NAMALWA (cell line): Measurements from ENCODE around the gene GPR162.

Experiments used
- DNase-seq: peaks from one replicate; pipeline ENCODE4 v3.0.0-alpha.2; 2015; ENCODE audit warnings: low spot score

Gene GPR162

GRCh38 chr12:6823182-6824084 lies 1.8 kb downstream of the GPR162 start:
- DNase-seq = no peak

GRCh38 chr12:6824085-6824775 lies 2.6 kb downstream of the GPR162 start:
- DNase-seq = no peak

DNA sequence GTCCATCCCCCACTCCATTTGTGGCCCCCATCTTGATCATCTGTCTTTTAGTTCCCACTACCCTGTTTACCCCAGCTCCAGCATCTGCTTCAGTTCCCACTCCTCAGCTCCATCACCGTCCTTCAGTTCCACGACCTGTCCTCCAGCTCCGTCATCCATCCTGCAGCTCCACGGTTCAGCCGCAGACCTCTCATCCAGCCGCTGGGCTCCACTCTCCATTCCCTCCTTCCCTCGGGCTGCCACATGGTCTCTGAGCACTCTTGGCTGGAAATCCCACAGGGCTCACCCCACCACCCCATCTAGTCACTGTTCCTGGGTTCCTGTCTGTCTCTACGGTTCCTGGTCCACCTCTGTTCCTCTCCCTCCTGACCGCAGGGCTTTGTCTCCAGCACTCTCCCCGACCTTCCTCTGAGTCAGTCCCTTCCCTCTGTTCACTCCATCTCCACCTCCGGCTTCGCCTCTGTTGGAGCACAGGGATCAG lies 3.3 kb downstream of the GPR162 start:
- DNase-seq = no peak

- peak; percentile 77 for DNase-seq
Measured at GRCh38 chr12:6825398-6826124, 3.9 kb downstream of the GPR162 start.

DNA sequence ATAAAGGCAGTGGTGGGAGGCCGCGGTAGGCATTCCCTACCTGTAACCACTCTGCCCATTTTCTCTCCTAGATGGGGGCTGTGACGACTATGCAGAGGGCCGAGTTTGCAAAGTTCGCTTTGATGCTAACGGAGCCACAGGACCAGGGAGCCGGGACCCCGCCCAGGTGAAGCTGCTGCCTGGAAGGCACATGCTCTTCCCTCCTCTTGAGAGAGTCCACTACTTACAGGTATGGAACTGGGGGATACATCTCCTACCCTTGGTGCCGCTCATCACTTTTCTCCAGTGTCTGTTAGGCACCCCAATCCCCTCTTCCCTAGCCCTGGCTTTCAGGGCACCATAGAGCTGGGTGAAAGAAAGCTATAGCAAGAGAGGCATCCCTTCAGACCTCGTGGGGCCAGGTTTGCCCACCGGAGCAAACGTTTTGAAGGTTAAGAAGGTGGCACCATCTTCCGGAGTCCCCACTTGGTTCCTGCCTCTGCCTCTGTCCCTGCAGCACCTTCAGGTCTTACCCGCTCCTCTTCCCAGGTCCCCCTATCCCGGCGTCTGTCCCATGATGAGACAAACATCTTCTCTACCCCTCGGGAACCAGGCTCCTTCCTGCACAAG lies 4.6 kb downstream of the GPR162 start:
- DNase-seq = no peak

DNA sequence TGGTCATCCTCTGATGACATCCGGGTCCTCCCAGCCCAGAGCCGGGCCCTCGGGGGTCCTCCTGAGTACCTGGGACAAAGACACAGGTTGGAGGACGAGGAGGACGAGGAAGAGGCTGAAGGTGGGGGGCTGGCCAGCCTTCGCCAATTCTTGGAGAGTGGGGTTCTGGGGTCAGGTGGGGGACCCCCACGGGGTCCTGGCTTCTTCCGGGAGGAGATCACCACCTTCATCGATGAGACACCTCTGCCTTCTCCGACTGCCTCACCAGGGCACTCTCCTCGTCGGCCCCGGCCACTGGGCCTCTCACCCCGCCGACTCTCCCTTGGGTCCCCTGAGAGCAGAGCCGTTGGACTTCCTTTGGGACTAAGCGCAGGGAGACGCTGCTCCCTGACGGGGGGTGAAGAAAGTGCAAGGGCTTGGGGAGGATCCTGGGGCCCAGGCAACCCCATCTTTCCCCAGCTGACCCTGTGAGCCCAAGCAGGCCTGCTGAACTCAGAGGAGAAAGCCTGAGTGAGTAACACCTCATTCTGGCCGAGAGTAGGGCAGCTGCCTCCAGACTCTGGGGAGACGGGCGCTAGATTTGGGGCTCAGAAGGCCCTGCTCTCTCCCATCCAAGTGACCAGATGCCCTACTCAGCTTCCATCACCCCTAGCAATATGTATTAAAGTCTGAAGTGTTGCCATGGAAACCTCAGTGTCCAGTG lies 5.3 kb downstream of the GPR162 start:
- no peak for DNase-seq

- peak; percentile 55 for DNase-seq
Measured at GRCh38 chr12:6827437-6827911, 5.9 kb downstream of the GPR162 start.

- no peak for DNase-seq
Measured at GRCh38 chr12:6827982-6828780, 6.6 kb downstream of the GPR162 start, which contains the start of gene P3H3. Gene P3H3 (plus strand): TSS chr12:6828407. CDS start chr12:6828441, 34 bp downstream.

DNA sequence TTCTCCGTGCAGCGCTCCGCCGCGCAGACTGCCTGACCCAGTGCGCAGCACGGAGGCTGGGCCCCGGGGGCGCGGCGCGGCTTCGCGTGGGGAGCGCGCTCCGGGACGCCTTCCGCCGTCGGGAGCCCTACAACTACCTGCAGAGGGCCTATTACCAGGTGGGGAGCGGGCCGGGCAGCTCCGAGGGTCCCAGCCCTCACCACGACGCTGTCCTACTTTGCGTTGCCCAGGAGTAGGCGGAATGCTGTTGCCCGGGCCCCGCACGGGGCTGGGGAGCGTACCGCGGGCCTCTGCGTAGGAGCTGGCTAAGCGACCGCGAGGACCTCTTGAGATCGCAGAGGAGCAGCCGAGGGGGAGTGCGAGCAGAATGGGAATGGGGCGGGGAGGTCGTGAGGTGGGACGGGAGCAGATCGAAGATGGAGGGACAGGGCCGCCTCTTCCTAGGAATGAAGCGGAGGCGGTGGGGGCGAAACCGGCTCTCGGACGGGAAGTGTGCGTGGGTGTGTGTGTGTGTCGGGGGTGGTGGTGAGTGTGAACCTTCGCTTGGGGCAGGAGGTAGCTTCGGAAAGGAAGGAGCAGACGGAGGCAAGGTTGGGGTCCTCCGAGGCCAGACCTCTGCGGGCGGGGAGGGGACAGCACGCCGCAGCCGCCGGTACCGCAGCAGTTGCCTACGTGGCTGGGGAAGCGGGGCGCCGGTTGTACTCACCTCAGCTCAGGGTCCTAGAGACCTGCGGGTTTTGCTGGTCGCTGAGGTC lies 7.3 kb downstream of the GPR162 start:
- DNase-seq = no peak

DNA sequence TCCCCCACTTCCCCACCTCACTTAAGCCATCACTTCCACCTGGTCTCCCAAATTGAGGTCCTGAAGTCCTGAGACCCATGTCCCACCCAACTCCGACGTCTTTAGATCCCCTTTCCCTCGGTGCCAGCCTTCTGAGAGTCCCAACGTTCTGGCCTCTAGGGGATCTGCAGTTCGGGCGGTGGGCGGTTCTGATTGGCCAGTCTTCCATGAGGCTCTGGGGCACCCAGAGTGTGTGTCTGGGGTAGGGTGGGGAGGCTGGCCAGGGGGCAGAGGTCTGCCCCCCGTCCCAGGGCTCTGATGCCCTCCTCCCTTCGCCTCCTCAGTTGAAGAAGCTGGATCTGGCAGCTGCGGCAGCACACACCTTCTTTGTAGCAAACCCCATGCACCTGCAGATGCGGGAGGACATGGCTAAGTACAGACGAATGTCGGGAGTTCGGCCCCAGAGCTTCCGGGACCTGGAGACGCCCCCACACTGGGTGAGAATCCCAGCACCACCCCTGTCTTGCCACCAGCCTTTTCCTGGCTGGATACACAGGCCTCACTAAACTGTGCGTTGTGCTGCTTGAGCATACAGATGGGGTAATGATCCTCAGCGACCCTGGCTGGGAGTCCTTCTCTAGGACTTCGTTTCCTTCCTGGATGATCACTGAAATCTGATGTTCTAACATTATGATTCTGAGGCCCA lies 8.1 kb downstream of the GPR162 start:
- DNase-seq = no peak

DNA sequence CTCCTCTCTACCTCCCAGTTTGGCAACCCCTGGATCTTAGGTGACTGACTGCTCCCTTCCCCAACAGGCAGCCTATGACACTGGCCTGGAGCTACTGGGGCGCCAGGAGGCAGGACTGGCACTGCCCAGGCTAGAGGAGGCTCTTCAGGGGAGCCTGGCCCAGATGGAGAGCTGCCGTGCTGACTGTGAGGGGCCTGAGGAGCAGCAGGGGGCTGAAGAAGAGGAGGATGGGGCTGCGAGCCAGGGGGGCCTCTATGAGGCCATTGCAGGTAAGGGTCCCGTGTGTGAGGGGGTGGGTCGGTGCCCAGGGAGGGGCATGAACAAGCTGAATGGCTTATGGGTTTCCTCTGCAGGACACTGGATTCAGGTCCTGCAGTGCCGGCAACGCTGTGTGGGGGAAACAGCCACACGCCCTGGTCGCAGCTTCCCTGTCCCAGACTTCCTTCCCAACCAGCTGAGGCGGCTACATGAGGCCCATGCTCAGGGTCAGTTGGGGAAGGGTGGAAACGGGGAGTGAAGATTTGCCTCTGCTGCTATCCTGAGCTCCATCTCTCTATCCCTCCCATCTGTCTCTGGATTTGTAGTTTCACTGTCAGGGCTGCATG lies 8.8 kb downstream of the GPR162 start:
- no peak for DNase-seq

GRCh38 chr12:6830999-6831398 lies 9.4 kb downstream of the GPR162 start:
- DNase-seq = no peak

DNA sequence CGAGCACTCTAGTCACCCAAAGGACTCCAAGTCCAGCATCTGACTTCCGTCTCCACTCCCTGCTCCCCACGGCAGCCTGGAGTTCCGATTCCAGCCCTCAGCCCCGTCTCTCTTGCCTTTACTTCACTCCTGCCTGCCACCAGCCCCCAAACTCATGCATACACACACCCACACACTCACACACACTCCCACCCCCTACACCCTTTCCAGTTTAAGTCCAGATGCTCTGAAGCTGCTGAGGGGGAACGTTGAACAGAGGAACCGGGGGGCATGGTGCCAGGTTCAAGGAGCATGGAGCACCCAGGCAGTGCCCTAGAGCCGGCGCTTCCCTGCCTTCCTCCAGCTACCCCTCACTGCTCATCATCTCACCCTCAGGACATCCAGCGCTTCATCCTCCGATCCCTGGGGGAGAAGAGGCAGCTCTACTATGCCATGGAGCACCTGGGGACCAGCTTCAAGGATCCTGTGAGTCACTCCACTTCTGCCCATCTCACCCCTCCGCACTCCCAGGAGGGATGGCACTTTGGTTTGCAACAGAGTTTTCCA lies 9.9 kb downstream of the GPR162 start:
- DNase-seq = no peak

- DNase-seq = no peak
Measured at GRCh38 chr12:6832125-6832524, 10.5 kb downstream of the GPR162 start.

DNA sequence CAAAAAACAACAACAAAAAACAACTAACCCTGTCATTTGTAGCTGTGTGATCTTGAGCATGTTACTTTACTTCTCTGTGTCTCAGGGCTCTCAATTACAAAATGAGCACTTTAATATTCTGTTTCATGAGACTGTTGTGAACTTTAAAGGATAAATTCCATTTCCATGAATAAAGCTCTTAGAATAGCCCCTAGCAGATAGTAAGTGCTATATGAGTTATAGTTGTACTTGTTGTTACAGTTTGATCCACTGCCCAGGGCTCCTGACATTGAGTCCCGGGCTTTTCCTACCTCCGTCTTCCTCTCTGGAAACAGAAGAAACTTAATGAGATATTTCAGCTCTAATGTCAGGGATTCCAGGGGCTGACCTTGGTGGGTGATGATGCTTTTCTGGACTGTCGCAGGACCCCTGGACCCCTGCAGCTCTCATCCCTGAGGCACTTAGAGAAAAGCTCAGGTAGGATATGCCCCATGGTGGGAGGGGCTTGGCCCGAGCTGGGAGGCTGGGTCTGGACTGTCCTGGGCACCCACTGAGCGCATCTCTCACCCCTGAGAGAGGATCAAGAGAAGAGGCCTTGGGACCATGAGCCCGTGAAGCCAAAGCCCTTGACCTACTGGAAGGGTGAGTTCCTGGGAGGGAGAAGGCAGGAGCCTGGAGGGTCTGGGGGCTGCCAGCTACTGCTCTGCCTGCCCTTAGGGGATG lies 11.7 kb downstream of the GPR162 start:
- DNase-seq = no peak

DNA sequence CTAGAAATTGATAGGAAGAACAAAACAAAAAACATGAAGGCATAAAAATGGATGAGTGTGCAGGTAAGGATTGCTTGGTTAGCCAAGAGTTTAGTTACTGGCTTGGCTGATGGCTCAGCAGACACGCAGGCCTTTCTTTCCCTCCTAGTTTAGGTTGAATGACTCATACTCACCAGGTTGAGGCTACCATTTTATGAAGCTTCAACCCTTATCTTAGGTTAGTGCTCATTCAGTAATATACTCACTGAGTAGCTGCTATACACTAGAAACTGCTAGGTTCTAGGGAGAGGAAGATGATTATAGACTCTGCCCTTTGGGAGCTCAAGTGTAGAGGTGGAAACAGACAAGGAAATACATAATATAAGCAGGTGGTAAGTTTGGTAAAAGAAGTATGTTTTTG lies 12.6 kb downstream of the GPR162 start:
- DNase-seq = no peak

GRCh38 chr12:6834873-6835272 lies 13.3 kb downstream of the GPR162 start:
- no peak for DNase-seq

DNA sequence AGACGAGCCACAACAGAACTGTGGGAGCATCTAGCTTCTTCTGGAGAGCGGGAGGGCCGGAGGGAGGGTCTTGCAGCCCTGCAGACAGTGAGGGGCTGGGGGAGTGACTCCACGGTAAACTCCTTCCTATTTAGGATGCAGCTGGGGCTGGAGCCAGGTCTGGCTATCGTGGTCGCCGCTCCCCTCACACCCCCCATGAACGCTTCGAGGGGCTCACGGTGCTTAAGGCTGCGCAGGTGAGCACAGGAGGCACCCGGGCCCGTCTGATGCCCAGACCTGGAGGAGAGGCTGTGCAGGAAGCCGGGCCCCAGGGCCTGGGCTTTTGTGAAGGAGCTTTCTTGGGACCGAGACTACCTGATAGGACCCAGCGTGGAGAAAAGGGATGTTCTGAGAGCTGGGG lies 15.2 kb downstream of the GPR162 start:
- DNase-seq = no peak
